Cardiac septum (tissue), 1 donor: ENCODE results near the gene NR5A2. TPM values are rescaled to one million over a fixed set of nuclear protein-coding genes. Genes with fewer than 3 reads are reported as not detected.

ENCODE experiments used
- DNase-seq: peaks from one replicate; pipeline ENCODE4 v3.0.0-alpha.2; 2020; ENCODE audit warnings: low spot score
- intact Hi-C: fragments of 100-400 bp; cut with DNase I; formaldehyde crosslinking; loops from one replicate; pipeline ENCODE4 v1.14.0; 2022
- total RNA-seq: library from RNA; stranded (reverse); fragmentation: NEBNext Ultra II Directional; extraction: Animal tissue kit (Norgen Biotek cat#: 25700); gene quantifications from one replicate; pipeline ENCODE4 v1.2.1, GENCODE V29; 2021
- donor health status: DM: no; HTN: no; CAD: no.

Gene NR5A2
- total RNA-seq, 1 donor from 2014 or later: 0.89 TPM

- DNase-seq: no peak
- intact Hi-C loops: no loop called here
Measured at GRCh38 chr1:200053091-200053490, 25.6 kb downstream of the NR5A2 start.

- no peak for DNase-seq
- intact Hi-C loops: no loop called here
Measured at GRCh38 chr1:200053646-200054045, 26.1 kb downstream of the NR5A2 start.

- intact Hi-C loops: no loop called here
- DNase-seq: no peak
Measured at GRCh38 chr1:200058341-200058740, 30.8 kb downstream of the NR5A2 start.

- DNase-seq: no peak
- intact Hi-C loops: no loop called here
Measured at GRCh38 chr1:200062143-200062542, 34.6 kb downstream of the NR5A2 start.

- intact Hi-C loops: loop anchor here (5.0 kb wide), 1 partner anchor 170 kb away; no protein-coding TSS in a partner anchor
- no peak for DNase-seq
Measured at GRCh38 chr1:200072636-200073285, 45.3 kb downstream of the NR5A2 start.

GRCh38 chr1:200073286-200073637 is 45.8 kb downstream of the NR5A2 start:
- intact Hi-C loops: loop anchor here (5.0 kb wide), 1 partner anchor 169 kb away; no protein-coding TSS in a partner anchor
- DNase-seq: no peak

GRCh38 chr1:200075522-200075921 is 48.0 kb downstream of the NR5A2 start:
- intact Hi-C loops: loop anchor here (5.0 kb wide), 1 partner anchor 33 kb away; no protein-coding TSS in a partner anchor
- no peak for DNase-seq

- intact Hi-C loops: loop anchor here (5.0 kb wide), 1 partner anchor 34 kb away; no protein-coding TSS in a partner anchor
- no peak for DNase-seq
Measured at GRCh38 chr1:200075938-200076546, 48.5 kb downstream of the NR5A2 start.

GRCh38 chr1:200079232-200079940 is 51.9 kb downstream of the NR5A2 start:
- DNase-seq: no peak
- intact Hi-C loops: loop anchor here (5.0 kb wide), 1 partner anchor 37 kb away; no protein-coding TSS in a partner anchor

- no peak for DNase-seq
- intact Hi-C loops: no loop called here
Measured at GRCh38 chr1:200081151-200081968, 53.9 kb downstream of the NR5A2 start.

- intact Hi-C loops: no loop called here
- DNase-seq: no peak
Measured at GRCh38 chr1:200081969-200082245, 54.4 kb downstream of the NR5A2 start.

GRCh38 chr1:200082329-200082728 is 54.8 kb downstream of the NR5A2 start:
- DNase-seq: no peak
- intact Hi-C loops: no loop called here

- intact Hi-C loops: no loop called here
- no peak for DNase-seq
Measured at GRCh38 chr1:200090252-200091159, 63.0 kb downstream of the NR5A2 start.

GRCh38 chr1:200095057-200095577 is 67.6 kb downstream of the NR5A2 start:
- DNase-seq: no peak
- intact Hi-C loops: no loop called here

GRCh38 chr1:200096774-200097173 is 69.3 kb downstream of the NR5A2 start:
- intact Hi-C loops: no loop called here
- DNase-seq: no peak

- DNase-seq: no peak
- intact Hi-C loops: no loop called here
Measured at GRCh38 chr1:200099040-200099439, 71.5 kb downstream of the NR5A2 start.

- DNase-seq: no peak
- intact Hi-C loops: no loop called here
Measured at GRCh38 chr1:200103966-200104583, 76.6 kb downstream of the NR5A2 start.

- intact Hi-C loops: no loop called here
- no peak for DNase-seq
Measured at GRCh38 chr1:200107004-200107470, 79.5 kb downstream of the NR5A2 start.
